Stomach (tissue), 9 donors: Measurements from ENCODE around the gene WASL. TPM values are rescaled to one million over a fixed set of nuclear protein-coding genes. Genes with fewer than 3 reads are reported as not detected.

Experiments
- DNase-seq, 2 donors: peaks; one replicate each; pipeline versions ENCODE4 v3.0.0 to v3.0.0-alpha.2; 2013 to 2019
- H3K27ac ChIP-seq, 5 donors: fragments of 200-600 bp in 4 of 5; sonication (generic) in 4 of 5; one replicate each; pipeline ENCODE4 v1.5.1; 2013 to 2019; ENCODE audit warnings: mild to moderate bottlenecking in 1 of 5, moderate library complexity in 1 of 5
- H3K27me3 ChIP-seq, 3 donors: fragments of 200-600 bp; sonication (generic); one replicate each; pipeline ENCODE4 v1.5.1; 2017 to 2019; ENCODE audit warnings: mixed run types in 1 of 3
- H3K36me3 ChIP-seq, 4 donors: fragments of 200-600 bp; sonication (generic); 1 replicate in 3 of 4; 2 replicates in 1 of 4; pipeline ENCODE4 v1.5.1; 2016 to 2019
- H3K4me1 ChIP-seq, 4 donors: fragments of 200-600 bp; sonication (generic); one replicate each; pipeline ENCODE4 v1.5.1; 2016 to 2019
- H3K4me3 ChIP-seq, 4 donors: fragments of 200-600 bp; sonication (generic) in 3 of 4; one replicate each; pipeline ENCODE4 v1.5.1; 2016 to 2019; ENCODE audit warnings: mild to moderate bottlenecking in 1 of 4
- H3K9me3 ChIP-seq, 4 donors: fragments of 200-600 bp; sonication (generic); one replicate each; pipeline ENCODE4 v1.5.1; 2016 to 2019
- EP300 ChIP-seq: sonication (generic); formaldehyde crosslinking; IDR thresholded peaks from one replicate; pipeline ENCODE4 v1.6.1; 2017; ENCODE audit warnings: antibody characterized with exemption
- POLR2A ChIP-seq, 4 donors: fragments of 450-650 bp; IDR thresholded peaks; one replicate each; pipeline ENCODE4 v1.6.1; 2016; ENCODE audit warnings: antibody characterized with exemption in 4 of 4, control low read depth in 2 of 4, mild to moderate bottlenecking in 1 of 4, moderate library complexity in 1 of 4
- POLR2AphosphoS5 ChIP-seq, 3 donors: sonication (generic); formaldehyde crosslinking; IDR thresholded peaks; one replicate each; pipeline ENCODE4 v1.6.1; 2016; ENCODE audit warnings: antibody characterized with exemption in 3 of 3
- WGBS, 5 donors: extraction: QIAGEN DNeasy Blood & Tissue Kit in 3 of 5; methylation state at CpG; one replicate each; pipeline versions ENCODE4 v1.1.5 to v1.1.7; 2013 to 2018; 5-methylcytosine and 5-hydroxymethylcytosine counted together
- intact Hi-C: fragments of 100-400 bp; cut with DNase I; formaldehyde crosslinking; loops from one replicate; pipeline ENCODE4 v1.15.1; 2023; ENCODE audit warnings: low total_unique reads
- polyA plus RNA-seq, 3 donors: library from polyadenylated mRNA; stranded (reverse); fragments of 200-250 nt; gene quantifications; one replicate each; pipeline ENCODE4 v1.2.3, GENCODE V29; 2013
- total RNA-seq, 5 donors: library from RNA; depleted of rRNA; stranded (reverse); fragments of >200 nt; gene quantifications; one replicate each; pipeline versions ENCODE4 v1.1.0 to v1.2.3, GENCODE V29; 2014 to 2016
- TF ChIP-seq, protein P1 (sequence below), 7 experiments: fragments of 450-650 bp in 4 of 7; fragments of 200-600 bp in 3 of 7; sonication (generic) in 3 of 7; IDR thresholded peaks; one replicate each; pipeline ENCODE4 v1.5.1; 2016 to 2019; ENCODE audit warnings: antibody characterized with exemption in 7 of 7, control low read depth in 2 of 7, mild to moderate bottlenecking in 1 of 7
- donor health status: healthy with polysubstance abuse.
- donor health status: Bipolar disorder and iron deficiency.
- donor health status: healthy.

WASL gene
- total and polyA plus RNA-seq, 8 donors = 9.0 to 56.7 (median 21.7) TPM

DNA sequence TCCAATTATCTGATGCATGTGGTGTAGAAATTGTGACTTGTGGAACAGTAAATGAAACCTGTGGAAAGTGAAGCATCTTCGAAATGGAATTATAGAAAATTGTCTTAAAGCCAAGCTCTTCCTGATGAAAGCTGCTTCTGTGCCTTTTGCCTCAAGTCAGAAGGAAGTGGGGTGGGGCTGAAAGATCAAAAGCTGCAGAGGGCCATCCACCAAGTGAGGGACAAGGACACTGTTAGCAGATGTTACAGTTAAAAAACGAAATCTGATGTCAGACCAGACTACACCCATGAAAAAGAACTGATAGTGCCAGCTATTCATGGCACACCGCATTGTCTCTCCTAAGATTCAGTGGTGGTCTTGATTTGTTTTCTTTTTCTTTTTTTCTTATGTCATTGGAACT lies 23.8 kb upstream of the WASL start:
- no peaks in the 10 kb centered on the region for H3K9me3 ChIP-seq
- peaks cover 0 to 12% (median 0%) of the 10 kb centered on the region in 4 donors for H3K4me1 ChIP-seq
- H3K27me3 ChIP-seq = no peaks in the 10 kb centered on the region
- 78 to 80% (median 79%) methylated on average over 3 of the region's 3 CpGs for WGBS, 5 donors
- no peak for TF ChIP-seq POLR2A (IDR thresholded peaks at IDR 0.05)
- TF ChIP-seq EP300 = no peak
- TF ChIP-seq POLR2AphosphoS5 (IDR thresholded peaks at IDR 0.05) = no peak
- TF ChIP-seq, protein P1, sequence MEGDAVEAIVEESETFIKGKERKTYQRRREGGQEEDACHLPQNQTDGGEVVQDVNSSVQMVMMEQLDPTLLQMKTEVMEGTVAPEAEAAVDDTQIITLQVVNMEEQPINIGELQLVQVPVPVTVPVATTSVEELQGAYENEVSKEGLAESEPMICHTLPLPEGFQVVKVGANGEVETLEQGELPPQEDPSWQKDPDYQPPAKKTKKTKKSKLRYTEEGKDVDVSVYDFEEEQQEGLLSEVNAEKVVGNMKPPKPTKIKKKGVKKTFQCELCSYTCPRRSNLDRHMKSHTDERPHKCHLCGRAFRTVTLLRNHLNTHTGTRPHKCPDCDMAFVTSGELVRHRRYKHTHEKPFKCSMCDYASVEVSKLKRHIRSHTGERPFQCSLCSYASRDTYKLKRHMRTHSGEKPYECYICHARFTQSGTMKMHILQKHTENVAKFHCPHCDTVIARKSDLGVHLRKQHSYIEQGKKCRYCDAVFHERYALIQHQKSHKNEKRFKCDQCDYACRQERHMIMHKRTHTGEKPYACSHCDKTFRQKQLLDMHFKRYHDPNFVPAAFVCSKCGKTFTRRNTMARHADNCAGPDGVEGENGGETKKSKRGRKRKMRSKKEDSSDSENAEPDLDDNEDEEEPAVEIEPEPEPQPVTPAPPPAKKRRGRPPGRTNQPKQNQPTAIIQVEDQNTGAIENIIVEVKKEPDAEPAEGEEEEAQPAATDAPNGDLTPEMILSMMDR (IDR thresholded peaks at IDR 0.05) = no peak
- no peak overlapping the region for H3K4me3 ChIP-seq
- H3K36me3 ChIP-seq = no peaks in the 10 kb centered on the region
- H3K27ac ChIP-seq = no peak overlapping the region
- intact Hi-C loops = no loop called here
- DNase-seq = no peak

DNA sequence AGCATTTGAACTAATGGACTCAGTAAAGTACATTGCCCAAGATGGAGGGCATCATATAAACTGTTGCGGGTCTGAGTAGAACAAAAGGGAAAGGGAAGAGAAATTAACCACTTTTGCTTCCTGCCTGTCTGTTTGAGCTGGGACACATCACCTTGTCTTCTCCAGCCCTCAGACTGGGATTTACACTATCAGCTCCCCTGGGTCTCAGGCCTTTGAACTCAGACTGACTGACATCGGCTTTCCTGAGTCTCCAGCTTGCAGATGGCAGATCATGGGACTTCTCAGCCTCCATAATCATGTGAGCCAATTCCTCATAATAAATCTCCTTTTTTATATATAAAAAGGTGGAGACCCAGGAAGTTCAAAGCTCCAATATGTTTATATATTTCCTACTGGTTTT lies 23.0 kb upstream of the WASL start:
- Histone ChIP-seq H3K4me3 (no peak overlapping the region), H3K4me1 (peaks cover 0 to 12% (median 0%) of the 10 kb centered on the region in 4 donors), H3K27ac (no peak overlapping the region), H3K36me3 (no peaks in the 10 kb centered on the region), H3K27me3 (no peaks in the 10 kb centered on the region), H3K9me3 (no peaks in the 10 kb centered on the region)
- no peak for DNase-seq
- 74 to 91% (median 81%) methylated on average over 2 of the region's 2 CpGs for WGBS, 5 donors
- intact Hi-C loops = no loop called here
- TF ChIP-seq POLR2A (IDR thresholded peaks at IDR 0.05) = no peak
- no peak for TF ChIP-seq EP300
- TF ChIP-seq, protein P1 (IDR thresholded peaks at IDR 0.05) = no peak
- no peak for TF ChIP-seq POLR2AphosphoS5 (IDR thresholded peaks at IDR 0.05)

DNA sequence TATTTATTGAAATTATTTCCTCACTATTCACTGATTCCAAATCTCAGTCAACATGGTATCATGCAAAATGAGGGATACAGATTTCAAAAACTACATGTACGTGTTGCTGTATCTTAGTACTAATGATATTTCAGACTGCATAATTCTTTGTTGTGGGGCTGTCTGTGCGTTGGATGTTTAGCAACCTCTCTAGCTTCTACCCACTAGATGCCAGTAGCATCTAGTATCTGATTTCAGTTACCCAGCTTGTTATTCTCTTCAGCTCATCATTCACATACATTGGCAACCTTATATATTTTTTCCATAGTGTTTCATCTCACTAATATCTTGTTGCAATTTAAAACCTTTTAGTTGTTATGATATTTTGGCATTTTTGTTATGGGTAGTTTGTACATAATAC lies 22.5 kb upstream of the WASL start:
- 64 to 85% (median 75%) methylated on average over 2 of the region's 2 CpGs for WGBS, 5 donors
- no peak for DNase-seq
- TF ChIP-seq EP300 = no peak
- no peak for TF ChIP-seq POLR2AphosphoS5 (IDR thresholded peaks at IDR 0.05)
- TF ChIP-seq, protein P1 (IDR thresholded peaks at IDR 0.05) = no peak
- TF ChIP-seq POLR2A (IDR thresholded peaks at IDR 0.05) = no peak
- Histone ChIP-seq H3K27ac (no peak overlapping the region), H3K27me3 (no peaks in the 10 kb centered on the region), H3K9me3 (no peaks in the 10 kb centered on the region), H3K4me3 (no peak overlapping the region), H3K4me1 (peaks cover 0 to 12% (median 0%) of the 10 kb centered on the region in 4 donors), H3K36me3 (no peaks in the 10 kb centered on the region)
- intact Hi-C loops = no loop called here

DNA sequence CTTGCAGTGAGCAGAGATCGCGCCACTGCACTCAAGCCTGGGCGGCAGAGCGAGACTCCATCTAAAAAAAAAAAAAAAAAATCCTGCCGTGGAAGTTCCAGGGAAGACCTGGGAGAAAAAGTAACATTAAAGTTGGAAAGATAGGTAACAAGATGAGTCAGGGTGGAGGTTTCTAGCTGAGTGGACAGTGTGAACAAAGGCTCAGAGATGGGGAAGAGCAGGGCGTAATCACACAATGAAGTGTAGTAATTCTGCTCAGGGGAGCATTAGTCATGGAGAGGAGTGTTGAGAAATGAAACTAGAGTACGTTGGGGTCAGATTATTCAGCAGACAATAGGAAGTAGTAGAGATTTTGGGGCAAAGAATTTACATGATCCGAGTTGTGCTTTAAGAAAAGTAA lies 21.6 kb upstream of the WASL start:
- no peak for DNase-seq
- H3K27ac ChIP-seq = no peak overlapping the region
- H3K27me3 ChIP-seq = no peaks in the 10 kb centered on the region
- 80 to 85% (median 82%) methylated on average over 8 of the region's 8 CpGs for WGBS, 5 donors
- TF ChIP-seq EP300 (no peak), POLR2AphosphoS5 (IDR thresholded peaks at IDR 0.05) (no peak), POLR2A (IDR thresholded peaks at IDR 0.05) (no peak)
- TF ChIP-seq, protein P1 (IDR thresholded peaks at IDR 0.05) = no peak
- intact Hi-C loops = no loop called here
- peaks cover 0 to 12% (median 0%) of the 10 kb centered on the region in 4 donors for H3K4me1 ChIP-seq
- H3K4me3 ChIP-seq = no peak overlapping the region
- no peaks in the 10 kb centered on the region for H3K36me3 ChIP-seq
- no peaks in the 10 kb centered on the region for H3K9me3 ChIP-seq
